Stomach smooth muscle (tissue), 2 donors: Measurements from ENCODE around the gene TOM1L2.

Experiments
- H3K27ac ChIP-seq: one replicate; pipeline ENCODE4 v1.7.0; 2013; ENCODE audit warnings: mild to moderate bottlenecking, low read length, inconsistent platforms
- H3K27me3 ChIP-seq, 2 donors: one replicate each; pipeline ENCODE4 v1.7.0; 2013; ENCODE audit warnings: low read length in 2 of 2; ENCODE audit not compliant: insufficient read depth in 2 of 2, control insufficient read depth in 1 of 2
- H3K36me3 ChIP-seq, 2 donors: one replicate each; pipeline ENCODE4 v1.7.0; 2013; ENCODE audit warnings: low read length in 2 of 2; ENCODE audit not compliant: control insufficient read depth in 2 of 2, insufficient read depth in 2 of 2
- H3K4me1 ChIP-seq: one replicate; pipeline ENCODE4 v1.7.0; 2013; ENCODE audit warnings: low read length; ENCODE audit not compliant: control insufficient read depth, insufficient read depth
- H3K4me3 ChIP-seq, 2 donors: one replicate each; pipeline ENCODE4 v1.7.0; 2013; ENCODE audit warnings: low read length in 2 of 2
- H3K9ac ChIP-seq, 2 donors: one replicate each; pipeline ENCODE4 v1.7.0; 2013; ENCODE audit warnings: low read length in 2 of 2, mild to moderate bottlenecking in 1 of 2
- H3K9me3 ChIP-seq, 2 donors: one replicate each; pipeline ENCODE4 v1.7.0; 2013; ENCODE audit warnings: low read length in 2 of 2; ENCODE audit not compliant: control insufficient read depth in 2 of 2
- donor health status: healthy.
- donor health status: Pancreatic carcinoma.

TOM1L2 gene

GRCh38 chr17:17985153-17985552, 13.0 kb upstream of the TOM1L2 start:
- Histone ChIP-seq H3K4me3 (no peak overlapping the region), H3K9me3 (no peaks in the 10 kb centered on the region), H3K4me1 (no peaks in the 10 kb centered on the region), H3K36me3 (peaks cover 0 to 5% of the 10 kb centered on the region in 2 donors), H3K27ac (no peak overlapping the region), H3K9ac (no peak overlapping the region), H3K27me3 (no peaks in the 10 kb centered on the region)

- H3K9me3 ChIP-seq = no peaks in the 10 kb centered on the region
- H3K27ac ChIP-seq = no peak overlapping the region
- H3K27me3 ChIP-seq = no peaks in the 10 kb centered on the region
- peaks cover 0 to 4% of the 10 kb centered on the region in 2 donors for H3K36me3 ChIP-seq
- no peaks in the 10 kb centered on the region for H3K4me1 ChIP-seq
- H3K4me3 ChIP-seq = no peak overlapping the region
- H3K9ac ChIP-seq = no peak overlapping the region
These were observed 11.6 kb upstream of the TOM1L2 start for GRCh38 chr17:17983776-17984175.

- Histone ChIP-seq H3K4me1 (no peaks in the 10 kb centered on the region), H3K9me3 (no peaks in the 10 kb centered on the region), H3K27ac (no peak overlapping the region), H3K4me3 (no peak overlapping the region), H3K36me3 (peaks cover 0 to 3% of the 10 kb centered on the region in 2 donors), H3K27me3 (no peaks in the 10 kb centered on the region), H3K9ac (no peak overlapping the region)
These were observed 11.2 kb upstream of the TOM1L2 start for GRCh38 chr17:17983376-17983775.

GRCh38 chr17:17982801-17983200, 10.6 kb upstream of the TOM1L2 start:
- Histone ChIP-seq H3K27me3 (no peaks in the 10 kb centered on the region), H3K36me3 (peaks cover 0 to 2% of the 10 kb centered on the region in 2 donors), H3K27ac (no peak overlapping the region), H3K4me3 (no peak overlapping the region), H3K9ac (no peak overlapping the region), H3K9me3 (no peaks in the 10 kb centered on the region), H3K4me1 (no peaks in the 10 kb centered on the region)

- Histone ChIP-seq H3K9me3 (no peaks in the 10 kb centered on the region), H3K9ac (no peak overlapping the region), H3K36me3 (no peaks in the 10 kb centered on the region), H3K4me1 (no peaks in the 10 kb centered on the region), H3K4me3 (no peak overlapping the region), H3K27me3 (no peaks in the 10 kb centered on the region), H3K27ac (no peak overlapping the region)
These were observed 9.1 kb upstream of the TOM1L2 start for GRCh38 chr17:17981330-17981729.

GRCh38 chr17:17979778-17980177, 7.6 kb upstream of the TOM1L2 start:
- H3K27ac ChIP-seq = no peak overlapping the region
- no peaks in the 10 kb centered on the region for H3K4me1 ChIP-seq
- no peaks in the 10 kb centered on the region for H3K27me3 ChIP-seq
- no peaks in the 10 kb centered on the region for H3K9me3 ChIP-seq
- no peak overlapping the region for H3K4me3 ChIP-seq
- H3K36me3 ChIP-seq = no peaks in the 10 kb centered on the region
- no peak overlapping the region for H3K9ac ChIP-seq

- H3K9ac ChIP-seq = no peak overlapping the region
- no peaks in the 10 kb centered on the region for H3K4me1 ChIP-seq
- H3K27me3 ChIP-seq = no peaks in the 10 kb centered on the region
- no peak overlapping the region for H3K27ac ChIP-seq
- no peaks in the 10 kb centered on the region for H3K9me3 ChIP-seq
- no peak overlapping the region for H3K4me3 ChIP-seq
- no peaks in the 10 kb centered on the region for H3K36me3 ChIP-seq
These were observed 6.6 kb upstream of the TOM1L2 start for GRCh38 chr17:17978481-17979424.

GRCh38 chr17:17976931-17977570, 4.9 kb upstream of the TOM1L2 start:
- Histone ChIP-seq H3K9ac (no peak overlapping the region), H3K27me3 (no peaks in the 10 kb centered on the region), H3K4me3 (no peak overlapping the region), H3K9me3 (no peaks in the 10 kb centered on the region), H3K27ac (no peak overlapping the region), H3K36me3 (no peaks in the 10 kb centered on the region), H3K4me1 (peaks cover 5% of the 10 kb centered on the region)

- H3K4me3 ChIP-seq = no peak overlapping the region
- no peak overlapping the region for H3K27ac ChIP-seq
- H3K9ac ChIP-seq = no peak overlapping the region
These were observed 3.2 kb upstream of the TOM1L2 start for GRCh38 chr17:17975436-17975835.

GRCh38 chr17:17972952-17973254, 703 bp upstream of the TOM1L2 start:
- H3K4me1 ChIP-seq = peaks cover 19% of the 10 kb centered on the region
- H3K4me3 ChIP-seq = peak overlapping the region; percentile 78 to 87
- no peaks in the 10 kb centered on the region for H3K9me3 ChIP-seq
- H3K27ac ChIP-seq = peak overlapping the region; percentile 55
- H3K36me3 ChIP-seq = no peaks in the 10 kb centered on the region
- no peaks in the 10 kb centered on the region for H3K27me3 ChIP-seq
- H3K9ac ChIP-seq = peak overlapping the region; percentile 19 to 62

More at GRCh38 chr17:17975436-17975835, 3.2 kb upstream of the TOM1L2 start:
- Histone ChIP-seq H3K4me1 (peaks cover 16% of the 10 kb centered on the region), H3K9me3 (no peaks in the 10 kb centered on the region), H3K36me3 (no peaks in the 10 kb centered on the region), H3K27me3 (no peaks in the 10 kb centered on the region)
